HG03575 (cell line): ENCODE results near the gene PARVA.

Experiments
- ATAC-seq: cut with Tn5 transposase; IDR thresholded peaks from one replicate; pipeline ENCODE4 v1.9.1; 2021; ENCODE audit not compliant: unreplicated experiment, insufficient number of reproducible peaks, low FRiP score; ENCODE audit errors: extremely low read depth

The PARVA gene

DNA sequence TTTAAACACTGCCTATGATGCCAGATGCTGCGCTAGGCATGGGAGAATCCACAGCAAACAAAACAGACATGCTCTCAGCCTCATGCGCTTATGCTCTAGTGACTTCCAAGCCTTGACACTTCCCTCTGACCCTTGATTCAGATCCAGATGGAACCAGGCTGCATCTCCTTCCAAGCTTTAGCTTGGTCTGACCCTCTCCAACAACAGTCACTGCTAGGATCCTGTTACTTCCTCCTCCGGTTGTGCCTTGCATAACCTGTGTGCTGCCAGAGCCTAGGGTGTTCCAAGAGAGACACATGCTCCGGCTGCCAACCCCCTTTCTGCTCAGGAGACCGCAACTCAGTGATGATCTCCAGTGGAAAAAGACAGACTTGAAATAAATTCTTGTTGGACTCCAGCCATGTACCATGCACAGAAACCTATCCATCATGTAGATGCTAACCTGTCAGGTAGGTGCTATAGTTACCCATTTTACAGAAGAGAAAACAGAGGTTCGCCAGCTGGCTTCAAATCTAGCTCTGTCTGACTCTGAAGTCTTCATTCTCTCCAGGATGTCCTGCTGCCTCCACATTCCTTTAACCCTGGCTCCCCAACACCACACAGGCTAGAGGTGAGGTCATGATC is 160.5 kb downstream of the PARVA start:
- ATAC-seq = no peak

DNA sequence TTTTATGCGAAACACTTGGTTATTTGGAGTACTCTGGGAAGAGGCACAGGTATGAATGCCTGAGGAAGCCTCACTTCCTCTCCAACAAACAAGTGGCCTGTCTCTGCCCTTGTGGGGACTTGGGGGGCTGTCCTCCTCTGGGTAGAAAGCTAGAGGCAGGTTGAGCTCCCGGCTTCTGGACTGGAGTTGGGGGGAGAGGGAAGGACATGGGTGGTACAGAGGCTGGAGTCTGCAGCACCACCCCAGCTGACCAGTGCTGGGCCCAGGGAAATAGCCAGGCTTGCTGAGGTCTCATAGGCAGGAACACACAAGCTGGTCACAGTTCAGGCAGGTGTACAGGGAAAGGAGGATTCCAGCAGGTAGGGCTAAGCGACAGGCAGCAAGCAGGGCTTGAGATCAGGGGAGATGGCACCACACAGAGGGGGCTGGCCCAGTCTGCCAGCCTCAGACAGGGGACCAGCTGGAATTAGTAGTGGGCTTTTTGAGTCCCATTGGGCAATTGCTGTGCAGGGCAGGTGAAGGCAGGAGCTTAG is 161.6 kb downstream of the PARVA start:
- no peak for ATAC-seq

- ATAC-seq = no peak
Observed at GRCh38 chr11:12539572-12539971, 162.2 kb downstream of the PARVA start.

GRCh38 chr11:12540075-12540680 is 162.8 kb downstream of the PARVA start:
- no peak for ATAC-seq

GRCh38 chr11:12540913-12541582 is 163.7 kb downstream of the PARVA start:
- no peak for ATAC-seq

GRCh38 chr11:12541583-12542151 is 164.3 kb downstream of the PARVA start:
- ATAC-seq = no peak

DNA sequence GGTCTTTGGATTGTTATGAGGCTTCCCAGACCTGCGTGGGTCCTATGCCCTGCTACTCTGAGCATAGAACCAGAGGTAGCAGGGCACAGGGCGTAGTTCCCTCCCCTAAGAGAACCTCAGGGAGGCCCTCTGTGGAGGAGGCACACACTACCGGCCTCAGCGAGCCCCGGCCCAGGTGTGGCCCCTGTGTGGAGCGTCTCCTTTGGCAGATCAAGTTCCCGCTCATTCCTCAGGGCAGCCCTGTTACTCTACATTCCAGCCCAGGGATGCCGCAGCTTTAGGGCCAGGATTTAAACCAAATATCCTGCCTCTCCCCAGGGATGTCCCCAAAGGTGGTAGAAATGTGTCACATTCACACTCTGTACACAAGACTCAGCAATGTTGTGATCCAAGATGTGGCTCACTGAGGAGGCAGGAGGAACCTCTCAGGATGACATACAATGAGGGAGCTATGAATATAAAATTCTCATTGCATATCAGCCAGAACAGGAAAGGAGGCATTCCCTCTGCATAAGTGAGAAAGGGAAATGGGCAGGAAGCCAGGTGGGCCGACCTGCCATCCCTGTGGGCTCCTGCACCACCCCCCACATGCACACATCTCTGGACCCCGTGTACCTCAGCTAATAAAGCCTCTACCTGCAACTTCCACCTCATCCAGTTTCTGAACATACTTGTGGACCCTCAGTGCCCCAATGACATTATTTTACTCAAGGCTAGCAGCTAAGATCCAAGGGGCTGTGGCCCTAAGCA is 165.0 kb downstream of the PARVA start:
- ATAC-seq = no peak

GRCh38 chr11:12543596-12544415 is 166.4 kb downstream of the PARVA start:
- no peak for ATAC-seq

GRCh38 chr11:12544986-12545775 is 167.8 kb downstream of the PARVA start:
- ATAC-seq = no peak

DNA sequence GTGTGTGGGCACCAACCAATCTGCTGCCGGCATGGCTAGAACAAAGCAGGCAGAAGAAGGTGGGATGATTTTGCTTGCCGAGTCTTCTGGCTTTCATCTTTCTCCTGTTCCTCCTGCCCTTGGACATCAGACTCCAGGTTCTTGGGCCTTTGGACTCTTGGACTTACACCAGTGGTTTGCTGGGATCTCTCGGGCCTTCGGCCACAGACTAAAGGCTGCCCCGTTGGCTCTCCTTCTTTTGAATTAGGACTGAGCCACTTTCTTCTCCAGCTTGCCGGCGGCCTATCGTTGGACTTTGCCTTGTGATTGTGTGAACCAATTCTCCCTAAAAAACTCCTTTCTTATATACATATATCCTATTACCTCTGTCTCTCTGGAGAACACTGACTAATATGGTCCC is 168.8 kb downstream of the PARVA start:
- no peak for ATAC-seq

DNA sequence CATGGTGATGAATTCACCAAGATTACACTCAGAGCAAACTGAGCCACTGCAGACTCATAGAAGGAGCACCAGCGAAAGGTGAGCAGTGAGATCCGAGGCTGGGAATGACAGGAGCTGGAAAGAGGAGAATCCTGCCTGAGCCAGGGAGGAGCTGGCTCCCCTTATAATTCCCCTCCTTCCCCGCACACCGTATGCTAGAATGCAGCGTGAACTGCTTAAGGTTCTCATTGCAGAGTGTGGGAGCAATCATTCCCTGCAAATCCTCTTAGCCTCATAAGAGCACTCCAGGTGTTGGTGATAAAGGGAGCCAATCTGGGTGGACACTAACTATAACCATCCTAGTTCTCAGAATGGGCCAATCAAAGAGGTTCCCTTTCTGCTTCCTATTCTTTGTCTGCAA is 169.3 kb downstream of the PARVA start:
- no peak for ATAC-seq

GRCh38 chr11:12547953-12548650 is 170.7 kb downstream of the PARVA start:
- no peak for ATAC-seq

- no peak for ATAC-seq
Observed at GRCh38 chr11:12552692-12553091, 175.3 kb downstream of the PARVA start.

GRCh38 chr11:12554122-12554521 is 176.8 kb downstream of the PARVA start:
- ATAC-seq = no peak

DNA sequence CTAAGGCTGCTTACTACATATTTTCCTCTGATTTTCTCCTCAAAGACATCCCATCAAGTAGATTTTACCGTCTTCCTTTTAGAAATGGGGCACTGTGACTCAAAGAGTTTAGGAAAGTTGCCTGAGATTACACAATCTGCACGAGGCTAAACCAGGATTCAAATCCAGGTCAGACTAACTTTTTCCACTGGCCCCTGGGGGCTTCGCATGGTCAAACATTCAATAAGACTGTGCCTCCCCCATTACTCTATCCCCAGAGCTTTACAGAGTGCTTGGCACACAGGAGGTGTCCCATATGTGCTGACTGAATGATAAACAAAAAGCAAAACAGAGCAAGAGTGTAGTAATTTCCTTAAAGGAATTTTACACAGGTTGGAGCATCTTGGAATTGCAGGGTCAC is 178.8 kb downstream of the PARVA start:
- no peak for ATAC-seq

DNA sequence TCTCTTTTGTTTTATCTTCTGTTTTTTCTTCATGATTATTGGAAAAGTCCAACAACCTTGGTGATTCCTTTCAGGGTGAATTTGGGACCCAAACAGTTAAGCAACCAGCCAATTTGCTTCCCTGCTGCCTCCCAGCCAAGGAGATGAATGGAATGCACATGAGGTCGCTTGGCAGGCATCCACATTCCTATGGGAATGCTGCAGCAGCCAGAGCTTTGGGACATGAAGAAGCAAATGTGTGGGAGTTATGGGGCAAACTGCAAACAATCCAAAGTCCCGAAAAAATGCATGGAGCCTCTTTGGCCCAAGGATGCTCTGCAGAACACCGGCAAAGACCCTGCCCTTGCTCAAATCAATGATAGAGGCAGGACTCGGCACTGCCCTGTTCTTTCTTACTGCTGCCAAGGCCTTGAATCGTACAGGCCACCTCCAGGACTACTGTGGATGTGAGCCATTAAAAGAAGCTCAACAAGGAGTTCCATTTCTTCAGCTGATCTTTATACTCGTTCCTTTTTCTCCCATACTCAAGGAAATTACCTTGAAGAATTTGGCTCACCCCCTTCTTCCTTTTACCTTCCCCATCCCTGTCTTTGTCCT is 179.5 kb downstream of the PARVA start:
- ATAC-seq = no peak

DNA sequence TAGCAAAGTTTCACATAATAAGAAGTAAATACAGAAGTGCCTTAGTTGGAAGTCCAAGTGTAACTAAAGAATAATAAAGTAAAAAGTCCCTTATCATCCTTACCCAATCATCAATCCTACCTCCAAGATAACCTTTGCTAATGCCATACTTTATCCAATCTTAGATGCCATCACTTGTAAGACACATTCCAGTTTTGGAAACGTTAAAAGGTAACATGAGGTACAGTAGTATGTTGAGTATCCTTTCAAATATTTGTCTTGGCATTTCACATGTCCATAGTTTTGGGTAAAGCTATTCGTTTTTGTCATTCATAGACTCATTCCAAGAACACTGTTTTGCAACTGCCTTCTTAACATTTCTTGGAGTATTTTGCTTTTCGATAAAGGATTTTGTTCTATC is 181.6 kb downstream of the PARVA start:
- ATAC-seq = no peak
